Measurements from ENCODE around the gene IQGAP2.

DNA sequence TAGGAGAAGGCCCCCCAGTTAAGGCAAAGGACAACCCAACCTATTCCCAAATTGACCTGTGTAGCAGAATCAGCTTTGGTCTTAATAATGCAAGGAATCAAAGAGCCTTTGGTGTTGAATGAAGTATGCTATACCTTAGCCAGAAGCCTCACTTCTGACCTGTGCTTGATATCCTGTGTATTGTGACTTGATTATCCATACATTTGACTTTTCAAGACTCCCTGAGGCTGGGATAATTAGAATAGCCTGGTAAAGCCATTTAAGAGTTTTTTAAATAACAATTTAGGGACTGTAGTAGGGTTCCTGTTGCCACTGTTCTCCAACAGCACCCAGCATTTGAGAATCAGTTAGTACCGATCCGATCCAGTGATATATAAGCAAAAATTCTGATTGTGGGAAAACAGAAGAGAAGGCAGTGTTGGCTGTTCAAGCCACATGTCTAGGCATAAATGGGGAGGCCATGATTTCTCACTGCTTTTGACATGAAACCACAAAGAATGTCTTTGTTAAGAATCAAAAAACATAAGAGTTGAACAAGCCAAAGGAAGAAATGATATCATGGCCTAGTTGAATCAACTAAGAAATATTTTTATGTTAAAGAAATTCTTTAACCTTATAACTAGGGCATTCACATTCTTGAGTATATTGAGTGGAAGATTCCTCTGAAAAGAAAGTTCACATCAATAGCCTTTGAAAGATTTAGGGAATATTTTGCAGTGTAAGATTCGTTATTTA, 121.2 kb downstream of the IQGAP2 start:
- TF ChIP-seq NR3C1 (CRISPR knock-in tag; IDR thresholded peaks at IDR 0.05) = no peak
- TF ChIP-seq, protein P1, sequence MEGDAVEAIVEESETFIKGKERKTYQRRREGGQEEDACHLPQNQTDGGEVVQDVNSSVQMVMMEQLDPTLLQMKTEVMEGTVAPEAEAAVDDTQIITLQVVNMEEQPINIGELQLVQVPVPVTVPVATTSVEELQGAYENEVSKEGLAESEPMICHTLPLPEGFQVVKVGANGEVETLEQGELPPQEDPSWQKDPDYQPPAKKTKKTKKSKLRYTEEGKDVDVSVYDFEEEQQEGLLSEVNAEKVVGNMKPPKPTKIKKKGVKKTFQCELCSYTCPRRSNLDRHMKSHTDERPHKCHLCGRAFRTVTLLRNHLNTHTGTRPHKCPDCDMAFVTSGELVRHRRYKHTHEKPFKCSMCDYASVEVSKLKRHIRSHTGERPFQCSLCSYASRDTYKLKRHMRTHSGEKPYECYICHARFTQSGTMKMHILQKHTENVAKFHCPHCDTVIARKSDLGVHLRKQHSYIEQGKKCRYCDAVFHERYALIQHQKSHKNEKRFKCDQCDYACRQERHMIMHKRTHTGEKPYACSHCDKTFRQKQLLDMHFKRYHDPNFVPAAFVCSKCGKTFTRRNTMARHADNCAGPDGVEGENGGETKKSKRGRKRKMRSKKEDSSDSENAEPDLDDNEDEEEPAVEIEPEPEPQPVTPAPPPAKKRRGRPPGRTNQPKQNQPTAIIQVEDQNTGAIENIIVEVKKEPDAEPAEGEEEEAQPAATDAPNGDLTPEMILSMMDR (IDR thresholded peaks at IDR 0.05 in 2 of 3, conservative IDR thresholded peaks at IDR 0.05 in 1 of 3; ENCODE audit: insufficient read depth in 2 of 3, low read depth in 1 of 3, low read length in 3 of 3) = no peak
